NCI-H526 treated with DMSO at 0.1 percent for 48 hours (cell line): ENCODE data around the gene INF2.
"Not testable (repeated sequence)": the region's sequence is repeated elsewhere in the genome, so short reads cannot be mapped to it uniquely, and the experiment has no call there.

ENCODE experiments used
- DNase-seq: peaks from one replicate; lab custom pipeline; 2025; lab: John Stamatoyannopoulos, UW

Gene INF2

DNA sequence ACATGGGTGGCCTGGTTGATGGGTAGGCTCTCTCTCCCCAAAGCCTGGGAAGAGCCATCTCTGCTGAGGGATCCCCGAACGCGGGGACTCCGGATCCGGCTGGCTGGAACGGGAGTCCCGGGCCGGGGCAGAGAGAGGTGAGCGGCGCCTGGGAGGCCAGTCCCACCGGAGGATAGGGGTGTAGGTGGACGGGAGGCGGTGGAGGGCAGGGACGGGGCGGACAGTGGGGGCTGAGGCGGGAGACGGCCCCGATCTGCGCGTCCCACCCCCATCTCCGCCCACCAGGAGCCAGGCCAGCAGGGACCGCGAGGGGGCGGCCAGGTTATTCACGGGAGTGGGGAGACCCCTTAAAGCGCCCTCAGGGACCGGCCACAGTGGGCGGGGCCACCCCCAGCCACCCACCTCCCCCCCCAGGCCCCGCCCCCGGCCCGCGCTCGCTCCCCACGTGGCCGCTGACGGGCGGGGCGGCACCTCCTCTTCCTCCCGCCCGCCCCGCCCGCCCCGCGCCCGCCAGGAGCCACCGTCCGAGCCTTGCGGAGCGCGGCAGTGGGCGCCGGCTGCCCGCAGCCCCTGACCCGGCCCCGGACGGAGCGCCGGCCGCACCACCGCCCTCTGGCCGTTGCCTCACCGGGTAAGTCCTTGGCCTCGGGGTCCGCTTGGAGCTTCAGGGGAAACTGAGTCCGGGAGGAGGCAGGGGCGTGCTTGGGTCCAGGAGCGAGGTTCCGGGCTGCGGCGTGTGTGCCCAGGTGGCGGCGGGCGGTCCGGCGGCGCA lies at the start of gene INF2:
Gene INF2 (plus strand): TSS at position 510 of the 772 bp plus-strand sequence. CDS start 11,748 bp downstream, outside the sequence.
- DNase-seq = no peak

DNA sequence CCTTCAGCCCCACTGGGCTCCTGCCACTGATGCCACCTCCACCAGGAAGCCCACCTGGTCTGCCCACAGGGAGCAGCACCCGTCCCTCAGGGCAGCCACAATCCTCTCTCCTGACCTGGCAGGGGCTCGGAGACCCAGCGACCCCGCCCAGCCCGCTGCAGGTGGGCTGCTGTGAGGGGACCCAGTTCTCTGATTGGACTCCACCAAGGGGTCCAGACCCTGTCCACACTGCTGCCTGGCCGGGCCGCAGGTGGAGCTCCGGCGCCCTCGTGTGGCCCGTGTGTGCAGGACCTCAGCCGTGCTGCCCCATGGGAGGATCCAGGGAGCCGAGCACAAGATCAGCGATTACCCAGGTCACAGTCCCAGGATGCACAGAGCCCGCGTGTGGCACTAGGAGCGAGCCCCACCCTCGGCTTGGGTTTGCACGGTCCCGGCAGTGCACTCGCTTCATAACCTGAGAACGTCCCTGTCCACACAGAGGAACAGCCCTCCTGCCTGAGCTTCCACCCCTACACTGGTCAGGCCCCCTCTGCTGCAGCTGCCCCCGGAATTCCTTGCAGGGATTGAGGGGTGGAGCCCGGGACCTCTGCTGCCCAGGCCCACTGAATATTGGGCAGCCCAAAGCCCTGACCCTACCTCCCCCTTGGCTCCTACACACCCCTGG lies 49.4 kb upstream of the INF2 start:
- peak; percentile 41 for DNase-seq

GRCh38 chr14:104640681-104641080 lies 48.7 kb upstream of the INF2 start:
- no peak for DNase-seq

DNA sequence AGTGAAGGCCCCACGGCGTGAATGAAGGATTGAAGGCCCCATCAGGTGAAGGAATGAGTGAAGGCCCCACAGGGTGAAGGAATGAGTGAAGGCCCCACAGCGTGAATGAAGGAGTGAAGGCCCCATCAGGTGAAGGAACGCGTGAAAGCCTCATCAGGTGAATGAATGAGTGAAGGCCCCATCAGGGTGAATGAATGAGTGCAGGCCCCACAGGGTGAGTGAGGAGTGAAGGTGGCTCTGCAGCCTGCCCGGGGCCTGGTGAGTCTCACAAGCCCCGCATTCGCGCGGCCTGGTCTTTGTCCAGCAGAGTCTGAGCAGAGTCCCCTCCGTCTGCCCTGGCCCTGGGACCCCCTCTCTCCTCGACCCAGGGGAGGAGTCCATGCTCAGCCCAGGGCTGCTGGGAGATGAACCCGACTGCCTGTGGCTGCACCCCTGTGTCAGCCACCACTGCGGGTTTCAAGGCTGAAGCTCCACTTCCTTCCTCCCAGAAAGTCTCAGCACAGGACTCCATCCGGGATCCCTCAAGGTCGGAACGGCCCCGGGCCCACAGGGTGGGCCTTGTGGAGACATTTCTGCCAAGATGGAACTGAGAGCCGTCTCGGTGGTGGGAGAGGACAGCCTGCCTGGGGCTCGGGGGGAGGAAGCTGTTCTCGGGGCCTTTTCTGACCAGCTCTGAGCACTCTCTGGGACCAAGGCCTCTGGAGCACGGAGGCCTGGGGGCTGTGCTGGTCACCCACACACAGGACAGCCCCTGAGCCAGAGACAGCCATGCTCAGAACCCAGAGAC lies 47.5 kb upstream of the INF2 start:
- DNase-seq = no peak

DNA sequence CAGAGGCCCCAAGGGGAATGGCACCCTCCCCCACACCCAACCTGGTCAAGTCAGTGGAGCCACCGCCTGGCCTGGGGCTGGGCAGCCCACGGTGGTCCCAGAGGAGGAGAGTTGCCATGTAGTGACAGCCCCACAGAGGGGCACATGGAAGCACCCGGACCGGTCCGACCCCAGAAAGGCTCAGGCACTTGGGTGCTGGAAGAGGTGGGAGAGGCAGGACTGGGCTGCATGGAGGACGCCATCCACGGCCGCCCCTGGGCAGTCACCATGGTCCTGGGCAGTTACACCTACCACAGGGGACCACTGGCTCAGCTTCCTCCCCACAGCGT lies 46.9 kb upstream of the INF2 start:
- no peak for DNase-seq

- no peak for DNase-seq
These were observed 46.1 kb upstream of the INF2 start for GRCh38 chr14:104643306-104643705.

GRCh38 chr14:104644091-104644635 lies 45.3 kb upstream of the INF2 start:
- DNase-seq = no peak

- no peak for DNase-seq
These were observed 44.6 kb upstream of the INF2 start for GRCh38 chr14:104644656-104645378.

DNA sequence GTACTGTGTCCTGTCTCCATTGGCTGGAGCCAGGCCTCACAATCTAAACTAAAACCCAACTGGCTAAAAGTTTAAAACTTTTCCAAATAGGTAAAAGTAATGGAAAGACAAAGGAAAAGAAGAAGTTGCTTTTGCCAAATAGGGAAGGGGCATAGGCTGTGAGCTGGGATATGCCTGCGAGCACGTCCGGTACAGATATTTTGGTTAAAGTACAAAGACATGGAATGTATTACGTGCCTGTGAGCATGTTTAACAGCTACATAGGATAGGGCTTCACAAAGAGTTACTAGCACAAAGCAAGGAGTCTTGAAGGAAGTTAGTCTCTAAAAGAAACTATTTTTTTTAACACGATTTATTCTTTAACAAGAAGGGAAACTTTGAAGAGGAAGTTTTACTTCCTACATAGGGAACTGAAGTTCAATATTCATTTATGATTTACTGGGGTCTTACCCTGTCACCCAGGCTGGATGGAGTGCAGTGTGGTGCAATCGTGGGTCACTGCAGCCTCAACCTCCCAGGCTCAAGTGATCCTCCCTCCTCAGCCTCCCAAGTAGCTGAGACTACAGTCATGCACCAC lies 41.9 kb upstream of the INF2 start:
- DNase-seq = no peak

DNA sequence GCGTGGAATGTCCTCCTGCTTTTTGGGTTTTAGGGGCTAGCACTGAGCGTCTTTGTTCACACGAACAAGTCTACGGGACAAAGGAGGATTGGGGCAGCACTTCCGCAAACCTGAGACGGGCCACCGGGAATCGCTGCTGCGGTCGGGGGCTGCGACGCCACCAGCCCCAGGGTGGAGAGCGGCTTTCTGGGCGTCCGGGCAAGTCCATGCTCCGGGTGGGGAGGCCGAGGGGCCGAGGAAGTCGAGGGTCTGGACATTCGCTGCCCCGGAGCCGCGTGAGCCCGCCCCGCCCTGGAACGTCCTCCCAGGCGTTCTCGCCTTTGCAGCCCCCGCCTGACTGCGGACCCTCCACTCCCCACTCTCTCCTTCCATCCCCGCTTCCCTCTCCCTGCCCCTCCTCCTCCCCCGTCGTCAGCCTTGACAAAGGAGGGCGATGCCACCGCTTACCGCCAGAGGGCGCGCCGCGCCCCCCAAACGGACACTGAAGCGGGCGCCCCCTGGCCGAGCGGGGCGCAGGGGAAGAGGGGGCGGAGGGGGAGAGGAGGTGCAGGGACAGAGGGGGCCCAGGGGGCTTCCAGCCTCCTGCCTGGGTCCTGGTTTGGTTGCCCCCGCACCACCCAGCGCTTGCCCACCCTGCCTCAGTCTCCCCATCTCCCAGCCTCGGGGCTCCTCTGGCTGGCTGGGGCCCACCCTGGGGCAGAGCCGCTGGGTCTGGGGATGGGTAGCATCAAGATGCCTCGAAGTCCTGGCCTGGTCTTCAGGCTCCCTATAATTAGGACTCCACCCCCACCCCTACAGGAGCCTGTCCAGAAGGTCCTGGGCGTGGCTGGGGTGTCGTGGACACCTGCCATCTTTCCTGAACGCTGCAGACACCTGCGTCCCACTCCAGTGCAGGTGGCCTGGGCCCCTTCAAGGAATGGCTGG lies 39.1 kb upstream of the INF2 start:
- no peak for DNase-seq

GRCh38 chr14:104650981-104651875 lies 38.2 kb upstream of the INF2 start:
- DNase-seq = no peak

DNA sequence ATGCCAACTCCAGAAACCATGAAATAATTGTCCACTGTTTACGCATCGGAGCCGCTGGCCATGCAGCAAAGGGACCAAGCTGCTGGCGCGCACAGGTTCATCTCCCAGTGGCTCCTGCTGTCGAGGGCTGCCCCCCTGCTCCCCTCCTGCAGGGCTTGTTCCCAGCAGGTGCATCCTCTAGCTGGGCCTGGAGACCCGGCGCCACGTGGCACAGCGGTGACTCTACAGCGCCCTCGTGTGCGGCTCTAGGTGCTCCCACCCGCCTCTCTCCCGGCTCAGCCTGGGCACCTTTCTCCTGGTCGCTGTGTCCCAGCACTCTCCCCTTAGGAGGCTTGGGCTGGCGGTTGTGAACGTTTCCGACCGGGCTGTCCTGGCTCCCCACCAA lies 37.5 kb upstream of the INF2 start:
- no peak for DNase-seq

DNA sequence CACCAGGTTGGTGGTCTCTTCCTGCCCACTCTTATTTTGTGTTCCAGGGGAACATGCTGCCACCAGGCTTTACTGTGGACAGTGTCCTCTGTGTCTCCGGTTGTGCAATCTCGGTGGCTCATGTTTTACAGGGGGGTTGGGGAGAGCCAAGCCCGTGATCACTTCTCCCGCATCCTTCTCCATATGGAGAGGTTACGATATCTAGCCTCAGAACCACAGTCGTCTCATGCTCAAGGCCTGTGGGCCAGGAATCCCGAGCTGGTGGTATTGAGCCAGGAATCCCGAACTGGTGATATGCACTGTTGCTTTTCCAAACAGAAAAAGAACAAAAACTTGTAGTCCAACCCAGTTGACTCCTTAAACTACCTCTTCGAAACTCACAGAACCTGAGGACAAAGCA lies 37.0 kb upstream of the INF2 start:
- DNase-seq = no peak

GRCh38 chr14:104653130-104653920 lies 36.1 kb upstream of the INF2 start:
- not testable (repeated sequence) for DNase-seq

DNA sequence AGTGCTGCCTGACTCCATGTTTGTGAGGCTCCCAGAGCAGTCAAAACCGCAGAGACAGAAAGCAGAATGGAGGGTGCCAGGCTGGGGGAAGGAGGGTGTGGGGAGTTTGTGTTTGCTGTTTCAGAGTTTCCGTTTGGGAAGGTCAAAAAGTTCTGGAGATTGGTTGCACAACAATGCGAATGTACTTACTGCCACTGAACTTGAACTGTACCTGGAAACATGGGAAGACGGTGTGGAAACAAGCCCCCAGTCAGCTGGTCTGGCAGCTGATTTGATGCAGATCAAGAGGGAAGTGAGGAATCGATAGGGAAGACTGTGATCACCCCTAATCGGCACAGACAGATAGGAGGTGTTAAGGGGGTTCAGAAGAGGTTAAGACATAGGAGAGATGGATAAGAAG lies 35.3 kb upstream of the INF2 start:
- DNase-seq = no peak

DNA sequence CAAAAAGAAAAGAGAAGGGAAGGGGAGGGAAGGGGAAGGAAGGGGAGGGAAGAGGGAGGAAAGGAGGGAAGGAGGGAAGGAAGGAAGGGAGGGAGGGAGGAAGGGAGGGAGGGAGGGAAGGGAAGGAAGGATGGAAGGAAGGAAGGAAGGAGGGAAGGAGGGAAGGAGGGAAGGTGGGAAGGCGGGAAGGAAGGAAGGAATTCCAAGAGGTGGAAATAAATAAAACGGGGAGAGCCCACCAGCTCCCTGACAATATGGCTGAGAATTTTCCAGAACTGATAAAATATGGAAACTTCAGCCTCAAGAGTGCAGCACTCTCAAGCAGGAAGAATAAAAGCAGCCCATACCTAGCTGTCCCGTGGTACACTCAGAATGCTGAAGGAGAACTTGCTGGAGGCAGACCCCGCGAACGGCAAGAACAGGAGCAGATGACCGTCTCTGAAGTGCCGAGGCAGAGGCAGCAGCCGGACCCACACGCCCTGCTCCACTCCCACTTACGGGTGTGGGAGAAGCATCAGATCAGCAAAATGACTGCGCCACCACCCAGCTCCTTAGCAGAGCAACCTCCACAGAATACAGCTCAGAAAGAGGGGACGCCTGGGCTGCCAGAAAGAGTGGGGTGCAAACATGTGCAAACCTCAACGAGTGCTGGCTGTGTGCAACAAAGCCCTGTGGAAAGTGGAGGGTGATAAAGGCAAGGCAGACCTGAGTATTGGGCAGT lies 34.1 kb upstream of the INF2 start:
- no peak for DNase-seq

- no peak for DNase-seq
These were observed 33.3 kb upstream of the INF2 start for GRCh38 chr14:104656014-104656714.
